ENCODE measurements around the gene JPT2.

Gene JPT2

DNA sequence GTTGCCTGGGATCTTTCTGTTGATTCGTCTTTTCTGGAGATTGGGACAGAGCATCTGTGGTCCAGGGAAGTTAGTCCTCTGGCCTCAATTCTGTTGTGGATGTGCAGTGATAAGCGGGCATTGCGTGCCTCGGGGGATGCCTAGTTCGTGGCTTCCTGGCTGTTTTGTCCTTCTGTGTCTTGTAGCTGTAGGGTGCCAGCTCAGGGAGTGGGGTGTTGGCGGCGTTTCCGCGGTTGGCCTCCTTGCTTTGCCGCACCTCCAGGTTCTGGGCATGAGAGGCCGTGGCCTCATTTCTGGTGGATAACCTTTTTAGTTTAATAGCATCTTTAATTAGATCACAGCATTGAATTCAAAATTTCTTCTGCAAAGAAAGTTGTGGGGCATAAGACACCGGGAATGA is 1.4 kb upstream of the JPT2 start:
- no peak overlapping the region for H3K4me3 ChIP-seq (ENCODE audit: low read depth, low read length)
- ChIA-PET POLR2A (no interaction called here), CTCF (interaction anchor here (0.6 to 1.5 kb wide), 5 partner anchors 14 to 92 kb away, joined by 3 to 5 read pairs (median 3); partner anchors contain the start of gene MAPK8IP3)
- TF ChIP-seq, protein P1, sequence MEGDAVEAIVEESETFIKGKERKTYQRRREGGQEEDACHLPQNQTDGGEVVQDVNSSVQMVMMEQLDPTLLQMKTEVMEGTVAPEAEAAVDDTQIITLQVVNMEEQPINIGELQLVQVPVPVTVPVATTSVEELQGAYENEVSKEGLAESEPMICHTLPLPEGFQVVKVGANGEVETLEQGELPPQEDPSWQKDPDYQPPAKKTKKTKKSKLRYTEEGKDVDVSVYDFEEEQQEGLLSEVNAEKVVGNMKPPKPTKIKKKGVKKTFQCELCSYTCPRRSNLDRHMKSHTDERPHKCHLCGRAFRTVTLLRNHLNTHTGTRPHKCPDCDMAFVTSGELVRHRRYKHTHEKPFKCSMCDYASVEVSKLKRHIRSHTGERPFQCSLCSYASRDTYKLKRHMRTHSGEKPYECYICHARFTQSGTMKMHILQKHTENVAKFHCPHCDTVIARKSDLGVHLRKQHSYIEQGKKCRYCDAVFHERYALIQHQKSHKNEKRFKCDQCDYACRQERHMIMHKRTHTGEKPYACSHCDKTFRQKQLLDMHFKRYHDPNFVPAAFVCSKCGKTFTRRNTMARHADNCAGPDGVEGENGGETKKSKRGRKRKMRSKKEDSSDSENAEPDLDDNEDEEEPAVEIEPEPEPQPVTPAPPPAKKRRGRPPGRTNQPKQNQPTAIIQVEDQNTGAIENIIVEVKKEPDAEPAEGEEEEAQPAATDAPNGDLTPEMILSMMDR (IDR thresholded peaks at IDR 0.05; ENCODE audit: insufficient read depth, low read length, missing control alignments) = no peak
- DNase-seq (ENCODE audit: low read depth, low spot score) = no peak

DNA sequence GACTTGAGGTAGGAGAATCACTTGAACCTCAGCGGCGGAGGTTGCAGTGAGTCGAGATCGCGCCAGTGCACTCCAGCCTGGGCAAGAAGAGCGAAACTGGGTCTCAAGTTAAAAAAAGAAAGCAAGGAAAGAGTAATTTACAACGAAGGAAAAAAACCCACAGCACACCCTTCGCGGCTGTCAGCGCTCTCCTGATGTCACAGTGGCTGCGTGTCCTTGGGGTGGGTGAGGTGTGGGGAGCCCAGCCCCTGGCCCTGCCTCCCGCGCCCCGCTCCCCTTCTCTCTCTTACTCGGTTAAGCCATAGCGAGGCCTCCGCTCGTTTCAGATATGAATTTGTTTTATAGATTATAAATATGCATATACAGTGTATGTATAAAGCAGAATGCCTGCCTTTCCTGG is 740 bp upstream of the JPT2 start:
- CTCF ChIA-PET = interaction anchor here (1.0 to 5.4 kb wide), 4 partner anchors 13 to 29 kb away, joined by 3 to 39 read pairs (median 5); partner anchors contain the start of gene MAPK8IP3
- no peak overlapping the region for H3K4me3 ChIP-seq (ENCODE audit: low read depth, low read length)
- TF ChIP-seq, protein P1 (IDR thresholded peaks at IDR 0.05; ENCODE audit: insufficient read depth, low read length, missing control alignments) = no peak
- POLR2A ChIA-PET = interaction anchor here (0.7 to 1.5 kb wide), 4 partner anchors 13 to 68 kb away, joined by 3 to 4 read pairs (median 4); partner anchors contain the start of gene MAPK8IP3
- no peak for DNase-seq (ENCODE audit: low read depth, low spot score)

DNA sequence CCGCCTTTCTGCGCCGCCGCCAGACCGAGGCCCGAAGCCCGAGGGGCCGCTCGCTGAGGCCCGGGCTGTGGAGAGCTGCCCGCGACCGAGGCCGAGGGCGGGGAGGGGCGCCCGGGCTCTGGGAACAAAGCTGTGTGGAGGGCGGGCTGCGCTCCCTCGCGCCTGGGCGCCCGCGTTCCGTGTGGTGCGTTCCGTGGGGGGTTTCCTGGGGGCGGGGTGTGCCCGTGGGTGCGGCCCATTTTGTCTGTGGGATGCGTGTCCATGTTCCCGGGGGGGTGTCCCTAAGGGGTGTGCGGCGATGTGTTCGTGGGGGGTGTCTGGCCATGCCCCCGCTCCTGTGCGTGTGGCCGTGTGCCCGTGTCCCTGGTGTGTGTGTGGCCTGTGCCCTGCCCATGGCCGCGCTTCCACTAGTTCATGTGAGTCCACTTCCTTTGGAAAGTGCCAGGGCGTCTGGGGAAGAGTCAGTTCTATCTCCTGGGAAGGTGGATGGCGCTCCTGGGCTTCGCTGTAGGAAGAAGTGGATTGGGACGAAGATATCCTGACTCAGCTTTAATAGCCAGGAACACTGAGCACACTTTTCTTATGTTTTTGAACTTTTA is 520 bp downstream of the JPT2 start:
- no peak for DNase-seq (ENCODE audit: low read depth, low spot score)
- TF ChIP-seq, protein P1 (IDR thresholded peaks at IDR 0.05; ENCODE audit: insufficient read depth, low read length, missing control alignments) = no peak
- ChIA-PET POLR2A (interaction anchor here (0.6 to 1.5 kb wide), 3 partner anchors 27 to 76 kb away, joined by 3 to 4 read pairs (median 3); partner anchors contain the start of gene MAPK8IP3), CTCF (interaction anchor here (1.1 to 5.4 kb wide), 4 partner anchors 12 to 87 kb away, joined by 3 to 39 read pairs (median 4); partner anchors contain the start of gene MAPK8IP3)
- H3K4me3 ChIP-seq (ENCODE audit: low read depth, low read length) = peak overlapping the region; percentile 77

DNA sequence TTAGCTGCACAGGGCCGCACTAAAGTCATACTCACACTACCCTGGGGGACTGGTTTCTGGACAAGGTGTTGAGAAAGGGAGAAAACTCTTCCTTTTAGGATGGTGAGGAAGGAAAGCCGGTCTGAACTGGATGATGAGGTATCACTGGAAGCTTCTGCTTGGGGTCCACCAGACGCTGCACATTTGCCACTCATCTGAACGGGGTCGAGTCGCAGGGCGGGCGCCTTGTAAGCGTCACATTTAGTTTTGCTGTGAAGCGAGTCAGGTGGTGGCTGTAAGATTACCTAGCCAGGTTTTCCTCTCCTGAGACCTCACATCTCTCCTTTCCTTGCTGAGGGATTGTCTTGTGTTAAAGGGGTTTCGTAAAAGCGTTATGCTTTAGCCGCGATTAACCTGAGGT is 2.3 kb downstream of the JPT2 start:
- ChIA-PET POLR2A (no interaction called here), CTCF (interaction anchor here (0.7 to 5.4 kb wide), 4 partner anchors 10 to 43 kb away, joined by 3 to 39 read pairs (median 4); partner anchors contain the start of gene MAPK8IP3)
- H3K4me3 ChIP-seq (ENCODE audit: low read depth, low read length) = no peak overlapping the region
- TF ChIP-seq, protein P1 (IDR thresholded peaks at IDR 0.05; ENCODE audit: insufficient read depth, low read length, missing control alignments) = no peak
- no peak for DNase-seq (ENCODE audit: low read depth, low spot score)

DNA sequence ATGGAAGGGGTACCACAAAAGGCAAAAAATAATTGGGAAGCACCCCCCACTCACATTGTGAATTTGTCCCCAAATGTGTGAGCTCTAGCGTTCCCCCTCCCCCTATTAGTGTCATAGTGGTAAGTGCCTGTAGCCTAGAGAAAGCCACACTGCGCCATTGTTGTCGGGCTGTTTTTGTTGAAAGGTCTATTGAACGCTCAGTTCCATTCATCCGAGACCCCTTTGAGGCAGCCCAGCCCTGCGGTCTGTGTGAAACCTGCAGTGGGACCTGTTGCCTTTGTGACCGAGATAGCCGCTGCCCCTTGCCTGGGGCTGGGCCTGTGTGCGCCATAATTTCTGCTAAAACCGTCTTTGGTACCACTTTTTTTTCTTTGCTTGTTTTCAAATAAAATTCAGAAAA is 3.0 kb downstream of the JPT2 start:
- no peak for DNase-seq (ENCODE audit: low read depth, low spot score)
- TF ChIP-seq, protein P1 (IDR thresholded peaks at IDR 0.05; ENCODE audit: insufficient read depth, low read length, missing control alignments) = no peak
- no peak overlapping the region for H3K4me3 ChIP-seq (ENCODE audit: low read depth, low read length)
- ChIA-PET POLR2A (no interaction called here), CTCF (interaction anchor here (0.6 to 5.4 kb wide), 3 partner anchors 20 to 42 kb away, joined by 3 to 39 read pairs (median 4); partner anchors contain the start of gene MAPK8IP3)

Data from AG04449 (cell line).